Measurements from ENCODE around the gene TRIM32.
"Not testable (repeated sequence)": the region's sequence is repeated elsewhere in the genome, so short reads cannot be mapped to it uniquely, and the experiment has no call there.

TRIM32 gene

DNA sequence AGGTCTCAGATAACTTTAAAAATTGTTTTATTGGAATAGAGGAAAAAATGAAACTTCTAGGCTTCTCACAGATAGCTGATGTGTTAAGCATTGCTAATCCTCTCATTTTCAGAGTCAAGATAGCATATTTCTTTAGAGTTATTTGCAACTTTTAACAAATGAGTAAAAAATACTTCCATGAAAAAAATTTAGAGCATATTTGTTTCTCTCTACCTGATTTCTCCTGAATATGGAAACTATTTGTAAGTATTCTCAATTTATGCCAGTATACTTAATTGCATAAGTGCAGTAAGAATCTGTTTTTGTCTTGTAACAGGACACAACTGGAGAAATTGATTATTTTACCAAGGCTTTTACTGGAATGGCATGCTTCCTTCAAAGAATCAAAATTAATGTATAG is 3.6 kb upstream of the TRIM32 start:
- no peak for DNase-seq

DNA sequence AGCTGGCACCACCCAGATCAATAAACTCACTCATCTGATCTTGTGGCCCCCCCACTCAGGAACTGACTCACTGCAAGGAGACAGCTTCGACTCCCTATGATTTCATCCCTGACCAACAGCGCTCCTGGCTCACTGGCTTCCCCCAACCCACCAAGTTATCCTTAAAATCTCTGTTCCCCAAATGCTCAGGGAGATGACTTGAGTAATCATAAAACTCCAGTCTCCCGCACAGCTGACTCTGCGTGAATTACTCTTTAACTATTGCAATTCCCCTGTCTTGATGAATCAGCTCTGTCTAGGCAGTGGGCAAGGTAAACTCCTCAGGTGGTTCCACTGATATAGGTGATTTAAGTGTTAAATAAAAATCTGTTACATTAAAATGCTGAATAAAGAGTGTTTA is 1.9 kb upstream of the TRIM32 start:
- DNase-seq = no peak

DNA sequence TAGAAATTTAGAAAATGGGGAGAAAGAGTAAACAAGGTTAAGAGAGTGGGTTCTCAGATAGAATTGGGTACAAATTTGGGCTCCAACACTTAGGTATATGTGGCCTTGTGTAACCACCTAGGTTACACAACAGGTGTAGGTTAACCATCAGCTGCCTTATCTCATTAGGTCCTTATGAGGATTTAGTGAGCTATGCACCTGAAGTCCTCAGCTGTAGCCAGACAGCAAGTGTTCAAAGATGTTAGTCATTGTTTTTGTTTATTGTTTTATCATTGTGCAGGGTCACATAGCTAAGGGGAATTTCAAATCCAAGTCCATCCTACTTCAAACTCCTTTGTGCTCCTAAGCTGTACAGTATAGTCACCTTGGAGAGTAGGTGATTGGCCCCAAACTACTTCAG is 970 bp upstream of the TRIM32 start:
- no peak for DNase-seq

GRCh38 chr9:116686693-116687073 is 422 bp upstream of the TRIM32 start:
- no peak for DNase-seq

DNA sequence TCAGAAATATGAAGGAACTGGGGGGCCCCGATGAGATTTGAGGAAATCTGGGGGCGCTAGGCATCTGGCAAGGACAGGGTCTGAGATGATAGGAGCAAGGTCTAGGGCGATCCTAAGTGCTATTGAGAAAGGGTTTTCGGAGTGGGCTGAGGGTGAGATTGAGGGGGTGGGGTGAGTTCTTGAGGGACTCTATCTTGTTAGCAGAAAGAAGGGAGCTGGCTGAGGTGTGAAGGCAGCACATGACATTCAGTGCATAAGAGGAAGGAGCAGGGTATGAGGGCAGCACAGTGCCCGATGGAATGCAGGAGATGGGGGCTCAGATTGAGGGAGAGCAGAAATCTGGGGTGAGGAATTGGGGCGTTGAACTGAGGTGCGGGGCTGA is 640 bp downstream of the TRIM32 start:
- no peak for DNase-seq

DNA sequence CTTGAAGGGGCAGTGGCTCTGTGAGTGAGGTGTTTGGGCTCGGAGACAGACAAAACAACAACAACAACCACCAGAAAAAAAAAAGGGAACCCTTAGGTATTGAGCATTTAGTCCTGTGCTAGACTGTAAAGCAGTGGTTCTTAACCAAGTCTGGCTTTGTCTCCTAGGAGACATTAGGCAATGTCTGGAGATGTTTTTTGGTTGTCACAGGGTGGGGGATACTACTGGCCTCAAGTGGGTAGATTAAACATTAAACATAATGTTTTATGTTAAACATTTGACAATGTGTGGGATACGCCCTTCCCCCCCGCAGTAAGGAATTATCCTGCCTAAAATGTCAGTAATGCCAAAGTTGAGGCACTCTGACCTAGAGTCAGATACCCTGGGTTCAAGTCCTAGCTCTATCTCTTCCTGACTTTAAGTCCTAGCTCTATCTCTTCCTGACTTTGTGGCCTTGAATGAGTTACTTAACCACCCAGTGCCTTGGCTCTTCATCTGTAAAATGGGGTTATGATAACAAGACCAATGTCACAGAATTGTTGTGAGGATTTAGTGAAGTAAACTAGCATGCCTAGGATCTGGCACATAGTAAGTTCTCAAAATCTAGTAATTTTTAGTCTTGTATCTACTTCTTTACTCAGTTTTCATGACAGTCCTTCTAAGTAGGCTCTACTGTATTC is 1.8 kb downstream of the TRIM32 start:
- DNase-seq = no peak

DNA sequence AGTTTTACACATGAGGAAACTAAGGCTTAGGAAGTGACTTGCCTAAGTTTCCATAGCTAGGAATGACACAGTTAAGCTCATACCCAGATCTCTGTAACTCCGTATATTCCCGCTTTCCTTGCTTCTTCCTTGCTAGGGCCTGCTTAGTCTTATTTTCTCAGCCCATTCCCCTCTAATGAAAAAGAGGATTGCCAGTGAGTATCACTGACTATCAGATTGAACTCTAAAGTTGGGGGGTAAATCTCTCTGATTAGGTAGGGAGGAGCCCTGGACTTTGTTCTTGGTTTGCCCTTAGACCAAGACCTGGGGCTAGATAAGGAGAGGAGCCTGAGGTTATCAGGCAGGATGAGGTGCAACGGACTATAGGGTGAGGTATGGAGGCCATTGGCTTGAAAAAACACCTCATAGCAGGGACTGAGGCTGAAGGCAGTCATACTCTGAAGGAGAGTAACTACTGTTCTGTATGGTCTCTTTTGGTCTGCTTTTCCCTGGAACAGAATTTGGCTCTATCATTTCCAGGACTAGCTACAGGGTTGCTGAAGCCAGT is 2.5 kb downstream of the TRIM32 start:
- DNase-seq = no peak

DNA sequence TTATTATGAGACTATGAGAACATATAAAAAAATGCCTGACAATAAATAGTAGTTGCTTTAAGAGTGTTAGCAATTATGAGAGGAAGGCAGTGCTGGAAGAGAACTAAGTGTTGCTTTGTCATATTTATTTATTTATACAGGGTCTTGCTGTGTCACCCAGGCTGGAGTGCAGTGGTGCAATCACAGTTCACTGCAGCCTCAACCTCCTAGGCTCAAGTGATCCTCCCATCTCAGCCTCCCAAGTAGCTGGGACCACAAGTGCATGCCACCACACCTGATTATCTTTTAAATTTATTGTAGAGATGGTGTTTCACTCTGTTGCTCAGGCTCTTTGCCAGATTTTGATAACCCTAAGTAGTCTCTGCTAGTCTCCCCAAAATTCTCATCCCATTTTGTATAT is 3.7 kb downstream of the TRIM32 start:
- not testable (repeated sequence) for DNase-seq

- DNase-seq = no peak
Measured at GRCh38 chr9:116691607-116692006, 4.5 kb downstream of the TRIM32 start.

DNA sequence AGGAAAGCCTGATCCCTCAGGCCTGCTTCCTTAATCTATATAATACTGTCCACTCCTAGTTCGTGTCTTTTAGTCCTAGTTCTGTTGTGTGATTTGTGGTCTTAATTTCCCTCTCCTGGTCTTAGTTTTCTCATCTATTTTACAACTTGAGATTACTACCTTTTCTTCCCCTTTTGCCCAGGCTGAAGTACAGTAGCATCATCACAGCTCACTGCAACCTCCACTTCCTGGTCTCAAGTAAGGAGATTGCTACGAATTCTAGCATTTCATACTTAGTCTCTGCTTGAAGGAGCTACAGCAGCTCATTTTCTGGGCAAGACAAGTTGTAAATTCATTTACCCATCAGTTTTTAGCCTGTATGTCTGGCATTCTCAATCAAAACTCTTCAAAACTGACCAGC is 5.5 kb downstream of the TRIM32 start:
- DNase-seq = no peak

DNA sequence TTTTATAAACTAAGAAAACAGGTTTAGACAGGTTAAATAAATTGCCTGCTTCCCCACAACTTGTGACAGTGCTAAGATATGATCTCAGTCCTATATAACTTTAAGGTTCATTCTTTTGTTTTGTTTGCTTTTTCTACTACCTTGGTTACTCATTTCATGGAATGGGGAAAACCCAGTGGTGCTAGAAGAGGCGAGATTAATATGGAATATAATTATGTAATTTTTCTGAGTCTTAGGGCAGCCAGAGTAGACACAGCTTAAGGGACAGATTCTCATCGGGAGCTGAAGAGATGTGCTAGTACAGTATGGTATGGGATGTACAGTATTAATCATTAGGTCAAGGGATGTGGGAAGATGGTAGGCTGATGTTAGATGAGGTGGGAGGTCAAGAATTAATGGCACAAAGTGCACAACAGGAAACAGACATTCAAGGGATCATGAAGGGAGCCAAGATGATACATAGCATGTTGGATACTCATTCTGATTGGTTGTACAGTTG is 6.2 kb downstream of the TRIM32 start:
- no peak for DNase-seq

DNA sequence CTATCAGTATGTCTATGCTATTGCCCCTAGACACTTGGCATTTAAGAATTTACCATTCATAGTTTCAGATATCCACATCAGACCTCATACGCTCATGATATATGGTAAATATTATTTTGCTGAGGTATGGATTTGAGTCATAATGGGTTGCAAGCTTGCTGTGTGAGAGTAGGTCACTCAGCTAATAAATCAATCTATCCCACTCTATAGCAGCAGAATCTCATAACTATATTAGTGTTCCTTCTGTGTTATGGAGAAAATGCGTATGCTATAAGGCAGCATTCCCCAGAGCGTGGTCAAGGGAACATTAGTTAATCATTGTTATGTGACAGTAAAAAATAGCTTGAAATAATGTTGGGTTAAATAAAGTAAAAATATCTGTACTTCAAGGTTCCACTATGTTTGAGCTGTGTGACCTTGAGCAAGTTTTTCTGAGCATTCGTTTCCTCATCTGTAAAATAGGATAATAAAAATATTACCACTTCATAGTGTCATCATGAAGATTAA is 7.7 kb downstream of the TRIM32 start:
- no peak for DNase-seq

DNA sequence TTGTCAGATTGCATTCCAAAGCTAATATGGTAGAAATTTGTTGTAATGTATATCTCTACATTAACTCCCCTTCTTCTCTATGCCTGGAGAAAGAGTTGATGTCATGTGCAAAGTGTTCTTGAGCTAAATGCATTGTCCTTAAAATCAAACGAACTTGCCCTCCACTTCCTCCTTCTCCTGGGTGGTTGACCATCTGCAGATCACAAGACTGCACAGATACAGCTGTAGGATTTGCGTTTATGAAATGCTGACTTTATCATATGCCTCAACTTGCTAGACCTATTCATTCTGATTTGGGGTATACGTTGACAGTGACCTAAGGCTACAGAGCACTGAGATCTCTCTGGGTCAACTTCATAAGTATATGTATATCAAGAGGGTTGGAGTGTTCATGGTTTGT is 8.3 kb downstream of the TRIM32 start:
- DNase-seq = no peak

GRCh38 chr9:116697362-116697761 is 10.3 kb downstream of the TRIM32 start:
- DNase-seq = no peak

DNA sequence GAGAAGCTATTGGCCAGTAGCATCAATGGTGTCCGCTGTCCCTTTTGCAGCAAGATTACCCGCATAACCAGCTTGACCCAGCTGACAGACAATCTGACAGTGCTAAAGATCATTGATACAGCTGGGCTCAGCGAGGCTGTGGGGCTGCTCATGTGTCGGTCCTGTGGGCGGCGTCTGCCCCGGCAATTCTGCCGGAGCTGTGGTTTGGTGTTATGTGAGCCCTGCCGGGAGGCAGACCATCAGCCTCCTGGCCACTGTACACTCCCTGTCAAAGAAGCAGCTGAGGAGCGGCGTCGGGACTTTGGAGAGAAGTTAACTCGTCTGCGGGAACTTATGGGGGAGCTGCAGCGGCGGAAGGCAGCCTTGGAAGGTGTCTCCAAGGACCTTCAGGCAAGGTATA is 10.8 kb downstream of the TRIM32 start:
- DNase-seq = no peak

GRCh38 chr9:116700279-116700678 is 13.2 kb downstream of the TRIM32 start:
- DNase-seq = no peak

DNA sequence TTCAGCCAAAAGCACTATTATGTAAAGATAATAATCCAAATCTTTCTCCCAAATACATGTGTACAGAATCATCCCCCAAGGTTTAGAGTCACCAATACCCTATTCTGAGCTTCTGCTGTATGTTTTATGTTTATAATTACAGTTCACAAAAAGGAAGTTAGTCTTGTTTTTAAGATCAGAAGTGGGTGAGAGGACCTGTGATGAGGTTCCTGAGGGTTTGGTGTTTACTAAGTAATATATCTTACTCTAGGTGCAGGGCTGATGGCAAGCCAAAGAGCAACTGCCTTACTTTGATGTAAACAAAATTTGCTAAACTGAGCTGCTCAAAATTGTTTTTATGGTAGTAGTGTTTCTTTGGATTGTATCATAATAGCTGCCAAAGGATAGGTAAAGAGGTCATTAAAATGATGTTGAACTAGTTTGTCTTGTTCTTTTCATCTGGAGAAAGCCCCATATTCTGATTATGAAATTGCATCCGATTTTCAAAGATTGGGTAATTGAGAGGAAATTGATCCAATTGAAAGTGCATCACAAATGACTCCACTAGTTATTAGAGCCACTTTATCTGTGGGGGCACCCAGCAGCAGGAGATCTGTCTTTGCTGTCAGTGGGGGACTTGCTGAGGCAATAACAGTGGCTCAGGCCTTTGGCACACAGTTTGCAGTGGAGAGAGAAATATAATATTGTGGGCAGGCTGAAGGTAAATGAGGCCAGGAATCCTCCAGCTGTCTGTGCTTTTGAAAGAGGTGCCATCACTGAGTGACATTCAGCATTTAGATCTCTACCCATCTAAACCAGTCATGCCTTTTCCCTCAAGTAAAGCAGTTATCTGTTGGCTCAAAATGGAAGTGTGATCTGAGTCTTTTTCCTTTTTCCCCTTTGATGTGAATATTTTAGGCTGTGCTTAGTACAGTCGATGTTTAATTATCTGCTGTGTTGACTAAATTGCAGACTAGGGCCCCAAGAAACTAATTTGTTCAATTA is 14.1 kb downstream of the TRIM32 start:
- DNase-seq = no peak

DNA sequence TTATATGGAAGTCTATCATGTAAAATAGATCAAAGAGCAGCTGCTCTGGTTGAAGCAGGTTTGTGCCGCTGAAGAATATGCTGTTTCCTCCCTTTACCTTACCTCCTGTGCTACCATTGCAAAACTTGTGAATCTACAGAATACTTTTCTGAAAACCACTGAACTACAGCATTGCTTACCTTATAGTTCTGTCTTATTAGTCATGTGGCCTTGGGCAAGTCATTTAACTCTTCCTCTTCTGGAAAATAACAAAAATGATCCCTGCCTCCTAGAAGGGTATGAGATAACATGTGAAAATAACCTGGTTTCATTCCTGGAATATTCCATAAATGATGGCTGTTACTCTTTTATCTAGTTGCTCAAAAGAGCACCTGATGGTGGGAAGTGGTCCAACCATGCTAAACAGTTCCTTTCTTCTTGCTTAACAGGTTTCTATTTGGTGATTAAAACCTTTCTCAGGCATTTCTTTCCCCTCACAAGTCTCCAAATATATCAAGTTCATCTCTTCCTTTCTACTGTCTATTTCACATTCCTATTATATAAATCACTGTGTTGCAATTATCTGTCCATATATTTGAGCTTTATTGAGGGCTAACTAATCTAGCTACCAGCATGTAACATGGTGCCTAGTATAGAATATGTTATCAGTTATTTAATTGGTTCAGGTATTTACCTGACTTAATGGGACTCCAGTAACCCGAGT is 15.0 kb downstream of the TRIM32 start:
- DNase-seq = no peak

GRCh38 chr9:116703634-116704033 is 16.5 kb downstream of the TRIM32 start:
- DNase-seq = no peak

DNA sequence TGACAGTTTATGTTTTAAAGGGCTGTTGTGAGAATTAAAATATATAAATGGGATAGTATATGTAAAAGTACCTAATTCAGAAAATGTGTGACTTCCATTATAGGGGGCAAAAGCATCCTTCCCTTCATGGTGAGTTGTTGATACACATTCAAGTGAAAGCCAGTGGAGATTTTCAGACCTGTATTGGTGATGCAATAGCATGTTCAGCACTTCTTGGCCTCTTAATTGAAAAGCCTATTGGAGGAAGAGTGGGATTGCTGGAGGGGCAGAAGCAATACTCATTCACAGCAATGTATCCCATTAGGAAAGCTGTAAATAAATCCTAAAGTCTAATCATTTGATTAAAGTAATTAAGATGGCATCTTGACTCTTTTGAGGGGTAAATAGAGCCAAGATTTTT is 17.4 kb downstream of the TRIM32 start:
- DNase-seq = no peak

DNA sequence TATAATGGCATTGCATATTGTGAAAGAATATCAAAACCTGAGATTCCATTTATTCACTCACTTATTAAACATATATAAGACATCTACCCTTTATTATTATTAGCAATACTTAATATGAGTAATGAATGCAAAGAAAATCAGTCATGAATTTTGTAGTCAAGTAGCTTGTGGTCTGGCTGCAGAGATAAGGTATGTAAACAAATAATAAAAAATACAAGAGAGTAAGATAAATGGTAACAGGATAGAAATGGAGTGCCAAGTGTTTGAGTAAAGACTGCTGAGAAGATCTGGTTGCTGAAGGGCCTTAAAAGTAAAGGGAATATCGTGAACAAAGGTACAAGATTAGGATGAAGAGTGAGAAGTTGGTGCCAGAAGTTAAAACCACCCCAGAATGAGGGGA is 18.4 kb downstream of the TRIM32 start:
- no peak for DNase-seq

DNA sequence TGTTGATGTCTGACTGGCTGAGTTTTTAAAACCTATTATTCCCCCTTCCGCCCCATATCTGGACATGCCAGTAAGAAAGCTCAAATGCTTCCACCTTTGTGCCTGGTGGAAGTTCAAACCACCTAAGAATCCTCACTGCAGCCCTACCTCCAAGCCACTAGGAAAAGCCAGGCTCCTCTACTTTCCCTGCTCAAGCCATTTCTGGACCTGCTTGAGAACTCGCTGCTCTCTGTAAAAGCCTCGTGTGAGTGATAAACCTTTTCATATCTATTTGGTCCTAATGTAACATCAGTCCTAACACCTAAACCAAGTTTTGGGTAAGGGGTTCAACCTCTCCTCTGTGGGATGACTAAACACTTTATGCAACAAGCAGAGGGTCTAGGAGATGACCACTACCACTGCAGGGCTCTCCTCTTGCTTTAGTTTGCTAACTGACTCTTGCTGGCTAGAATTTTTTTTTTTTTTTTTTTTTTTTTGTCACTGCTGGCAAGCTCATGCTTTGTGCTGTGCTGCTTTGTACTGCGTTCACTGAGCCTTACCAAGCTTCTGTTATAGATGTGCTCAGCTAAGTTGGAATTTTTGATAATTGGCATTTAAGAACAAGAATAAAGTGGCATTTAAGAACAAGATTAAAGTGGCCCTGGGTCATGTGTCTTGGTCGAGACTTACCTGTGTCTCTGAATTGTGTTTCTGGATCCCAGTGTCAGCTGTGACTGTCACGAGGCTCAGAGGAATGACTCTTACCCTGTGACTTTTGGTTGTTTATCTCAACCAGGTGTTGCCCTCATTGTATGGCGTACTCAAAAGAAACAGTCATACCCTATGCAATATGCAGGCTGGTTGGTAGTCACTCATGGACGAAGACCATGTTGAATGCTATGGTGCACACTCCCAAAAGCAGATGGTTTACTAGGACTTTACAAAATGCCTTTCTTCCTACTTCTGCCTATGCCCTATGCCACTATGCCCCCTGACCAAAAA is 19.5 kb downstream of the TRIM32 start:
- DNase-seq = no peak
